CD4-positive, alpha-beta T cell treated with Interleukin-15 for 4 hours (primary cell): ENCODE data around the gene RBM15.

ENCODE experiments used
- DNase-seq: peaks from one replicate; pipeline ENCODE4 v3.0.0-alpha.2; 2020; ENCODE audit warnings: low spot score

RBM15 gene

GRCh38 chr1:110321846-110322245 is 17.3 kb upstream of the RBM15 start:
- no peak for DNase-seq

DNA sequence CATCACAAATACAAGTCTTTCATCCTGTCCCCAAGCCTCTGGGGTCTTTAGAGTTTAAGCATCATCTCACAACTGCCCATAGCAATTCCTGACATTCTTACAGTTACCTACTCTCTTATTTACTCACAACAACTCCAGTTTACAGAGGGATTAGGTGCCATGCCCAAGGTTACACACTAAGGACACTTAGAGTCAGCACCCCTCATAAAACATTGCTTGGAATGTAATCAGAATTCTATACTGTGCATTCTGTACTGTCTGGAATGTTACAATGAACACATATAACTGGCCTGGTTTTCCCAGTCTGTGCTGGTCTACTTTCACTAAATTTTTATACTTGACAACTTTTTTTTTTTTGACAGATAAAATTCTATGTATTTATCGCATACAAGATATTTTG is 14.5 kb upstream of the RBM15 start:
- no peak for DNase-seq

DNA sequence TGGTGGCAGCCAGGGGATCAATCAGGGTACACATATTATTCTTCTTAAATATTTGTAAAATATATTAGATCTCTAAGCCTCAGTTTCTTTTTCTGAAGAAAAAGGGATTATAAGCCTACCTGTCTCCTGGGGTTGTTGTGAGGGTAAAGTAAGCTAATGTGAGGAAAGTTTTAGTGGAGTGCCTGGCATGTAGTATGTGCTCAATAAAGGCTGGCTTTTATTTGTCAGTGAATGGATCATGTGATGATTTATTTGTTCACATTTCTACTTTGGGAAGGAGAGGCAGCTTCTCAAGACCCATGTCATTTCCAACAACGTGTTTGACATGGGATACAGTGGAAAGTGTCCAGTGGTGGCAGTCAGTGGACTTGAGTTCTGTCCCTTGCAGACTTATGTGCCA is 12.4 kb upstream of the RBM15 start:
- DNase-seq: no peak

DNA sequence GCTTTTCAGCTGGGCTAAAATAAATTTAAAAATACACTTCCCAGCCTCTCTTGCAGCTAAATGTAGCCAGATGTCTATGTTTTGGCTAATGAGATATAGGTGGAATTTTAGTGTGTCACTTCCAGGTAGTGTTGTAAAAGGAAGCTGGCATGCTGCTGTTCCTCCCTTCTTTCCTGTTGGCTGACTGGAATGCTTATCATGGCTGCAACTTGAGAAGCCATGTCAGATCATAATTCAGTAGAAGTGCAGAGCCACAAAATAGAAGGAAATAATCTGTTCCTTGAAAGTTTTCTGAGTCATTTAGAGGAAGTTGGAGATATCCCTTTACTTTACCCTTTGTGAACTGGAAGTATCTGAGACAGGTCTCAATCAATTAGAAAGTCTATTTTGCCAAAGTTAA is 10.9 kb upstream of the RBM15 start:
- no peak for DNase-seq

- no peak for DNase-seq
Measured at GRCh38 chr1:110328700-110329099, 10.5 kb upstream of the RBM15 start.

DNA sequence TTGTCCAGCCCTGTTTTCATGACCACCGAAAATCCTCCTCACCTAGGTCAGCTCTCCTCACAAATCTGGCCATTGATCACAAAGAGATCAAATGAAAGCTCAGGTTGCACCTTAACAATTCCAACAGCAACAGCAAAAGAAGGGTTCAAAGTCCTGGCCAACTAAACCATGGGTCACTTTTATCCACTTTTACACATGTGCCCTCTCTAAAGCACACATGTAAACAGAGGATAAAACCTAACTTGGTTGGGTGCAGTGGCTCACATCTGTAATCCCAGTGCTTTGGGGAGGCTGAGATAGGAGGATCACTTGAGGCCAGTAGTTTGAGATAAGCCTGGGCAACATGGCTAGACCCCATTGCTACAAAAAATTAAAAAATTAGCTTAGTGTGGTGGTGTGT is 3.9 kb upstream of the RBM15 start:
- DNase-seq: no peak

GRCh38 chr1:110336300-110337039 is 2.7 kb upstream of the RBM15 start:
- DNase-seq: no peak

GRCh38 chr1:110337704-110338308 is 1.4 kb upstream of the RBM15 start:
- no peak for DNase-seq

GRCh38 chr1:110338309-110338885 is 780 bp upstream of the RBM15 start:
- peak; percentile 91 for DNase-seq

DNA sequence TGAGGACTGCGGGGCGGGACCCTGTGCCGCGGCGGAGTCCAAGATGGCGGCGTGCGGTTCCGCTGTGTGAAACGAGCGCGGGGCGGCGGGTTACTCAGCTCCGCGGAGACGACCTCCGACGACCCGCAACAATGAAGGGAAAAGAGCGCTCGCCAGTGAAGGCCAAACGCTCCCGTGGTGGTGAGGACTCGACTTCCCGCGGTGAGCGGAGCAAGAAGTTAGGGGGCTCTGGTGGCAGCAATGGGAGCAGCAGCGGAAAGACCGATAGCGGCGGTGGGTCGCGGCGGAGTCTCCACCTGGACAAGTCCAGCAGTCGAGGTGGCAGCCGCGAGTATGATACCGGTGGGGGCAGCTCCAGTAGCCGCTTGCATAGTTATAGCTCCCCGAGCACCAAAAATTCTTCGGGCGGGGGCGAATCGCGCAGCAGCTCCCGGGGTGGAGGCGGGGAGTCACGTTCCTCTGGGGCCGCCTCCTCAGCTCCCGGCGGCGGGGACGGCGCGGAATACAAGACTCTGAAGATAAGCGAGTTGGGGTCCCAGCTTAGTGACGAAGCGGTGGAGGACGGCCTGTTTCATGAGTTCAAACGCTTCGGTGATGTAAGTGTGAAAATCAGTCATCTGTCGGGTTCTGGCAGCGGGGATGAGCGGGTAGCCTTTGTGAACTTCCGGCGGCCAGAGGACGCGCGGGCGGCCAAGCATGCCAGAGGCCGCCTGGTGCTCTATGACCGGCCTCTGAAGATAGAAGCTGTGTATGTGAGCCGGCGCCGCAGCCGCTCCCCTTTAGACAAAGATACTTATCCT is 430 bp downstream of the RBM15 start:
- peak; percentile 39 for DNase-seq

DNA sequence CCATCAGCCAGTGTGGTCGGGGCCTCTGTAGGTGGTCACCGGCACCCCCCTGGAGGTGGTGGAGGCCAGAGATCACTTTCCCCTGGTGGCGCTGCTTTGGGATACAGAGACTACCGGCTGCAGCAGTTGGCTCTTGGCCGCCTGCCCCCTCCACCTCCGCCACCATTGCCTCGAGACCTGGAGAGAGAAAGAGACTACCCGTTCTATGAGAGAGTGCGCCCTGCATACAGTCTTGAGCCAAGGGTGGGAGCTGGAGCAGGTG is 961 bp downstream of the RBM15 start:
- no peak for DNase-seq

- no peak for DNase-seq
Measured at GRCh38 chr1:110341146-110341871, 2.1 kb downstream of the RBM15 start.

- DNase-seq: no peak
Measured at GRCh38 chr1:110341872-110342331, 2.7 kb downstream of the RBM15 start.

DNA sequence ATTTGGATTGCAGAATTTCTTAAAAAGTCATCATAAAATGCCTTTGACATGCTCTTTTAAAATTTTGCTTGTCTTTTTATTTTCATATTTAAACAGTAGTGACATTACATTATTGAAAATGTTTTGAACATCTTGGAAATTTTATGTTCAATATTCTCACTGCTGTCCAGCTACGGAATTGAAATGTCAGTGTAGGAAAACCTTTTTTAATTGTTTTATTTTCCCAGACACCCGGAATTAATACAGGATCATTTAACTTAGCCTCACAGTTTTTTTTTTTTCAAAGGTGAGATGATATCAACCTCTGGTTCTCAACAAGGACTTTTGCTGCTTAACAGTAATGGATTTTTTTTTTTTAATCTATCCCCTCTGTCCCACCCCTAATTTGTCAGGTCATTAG is 4.1 kb downstream of the RBM15 start:
- DNase-seq: no peak

GRCh38 chr1:110344152-110344551 is 5.0 kb downstream of the RBM15 start:
- no peak for DNase-seq

DNA sequence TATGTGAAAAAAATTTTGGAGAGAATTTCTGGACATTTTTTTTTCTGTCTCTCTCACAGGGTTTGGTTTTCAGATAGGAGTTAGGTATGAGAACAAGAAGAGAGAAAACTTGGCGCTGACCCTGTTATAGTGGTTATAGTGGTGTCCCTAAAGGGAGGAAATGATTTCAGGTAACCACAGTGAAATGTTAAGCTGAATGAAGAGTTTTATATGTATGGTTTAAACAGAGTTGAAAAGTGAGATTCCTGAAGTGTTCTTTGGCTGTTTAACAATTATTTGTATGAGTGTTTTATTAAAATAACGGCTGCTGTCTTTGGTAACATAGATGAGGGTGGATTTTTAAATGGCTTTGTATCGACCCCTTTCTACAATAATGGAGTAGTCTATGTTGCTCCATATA is 6.3 kb downstream of the RBM15 start:
- DNase-seq: no peak

GRCh38 chr1:110346690-110347089 is 7.5 kb downstream of the RBM15 start:
- DNase-seq: no peak

- DNase-seq: no peak
Measured at GRCh38 chr1:110347182-110347893, 8.2 kb downstream of the RBM15 start.

DNA sequence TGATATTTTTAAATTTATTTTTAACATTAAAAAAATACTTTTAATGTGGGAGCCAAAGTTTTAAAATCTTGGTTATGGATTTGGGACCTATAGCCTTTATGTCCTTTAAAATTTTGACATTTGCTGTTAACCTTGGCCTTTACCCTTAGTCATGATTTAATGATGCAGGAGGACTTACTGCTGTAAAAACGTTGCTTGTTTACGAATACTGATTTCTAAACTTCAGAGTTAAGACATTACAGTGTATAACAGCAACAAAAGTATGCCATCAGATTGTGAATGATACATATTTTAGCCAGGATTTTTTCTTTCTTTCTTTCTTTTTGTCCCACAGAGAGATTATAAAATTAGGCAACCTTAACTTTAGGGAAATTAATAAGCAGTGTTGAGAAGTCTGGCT is 8.9 kb downstream of the RBM15 start:
- no peak for DNase-seq

GRCh38 chr1:110348771-110349170 is 9.6 kb downstream of the RBM15 start:
- DNase-seq: no peak

- no peak for DNase-seq
Measured at GRCh38 chr1:110350360-110350759, 11.2 kb downstream of the RBM15 start.

GRCh38 chr1:110355321-110355720 is 16.1 kb downstream of the RBM15 start:
- DNase-seq: no peak
